Left colon (tissue), 2 donors: ENCODE data around the gene PLCB4. TPM values are rescaled to one million over a fixed set of nuclear protein-coding genes. Genes with fewer than 3 reads are reported as not detected.

Experiments used
- ATAC-seq: fragments of 200-7000 bp; cut with Tn5 transposase; one replicate; pipeline ENCODE4 v1.9.1; 2020; ENCODE audit warnings: mild to moderate bottlenecking, moderate library complexity
- DNase-seq, 2 donors: peaks; one replicate each; pipeline ENCODE4 v3.0.0-alpha.2; 2020
- intact Hi-C, 2 donors: fragments of 100-400 bp; cut with DNase I in 1 of 2; cut with micrococcal nuclease in 1 of 2; formaldehyde crosslinking; loops; one replicate each; pipeline versions ENCODE4 v1.11.2 to v1.14.0; 2022; cut with DNase I, micrococcal nuclease
- total RNA-seq, 2 donors: library from RNA; stranded (reverse); fragmentation: NEBNext Ultra II Directional; extraction: Animal tissue kit (Norgen Biotek cat#: 25700); gene quantifications; one replicate each; pipeline ENCODE4 v1.2.1, GENCODE V29; 2021
- donor health status: DM: no; HTN: no; CAD: no.
- donor health status: DM: yes; HTN: yes; CAD: no.

The PLCB4 gene
- total RNA-seq, 2 donors from 2014 or later, result 45.3 to 58.2 TPM

GRCh38 chr20:9154464-9155024 is 85.7 kb downstream of the PLCB4 start:
- DNase-seq, result no peak
- no peak for ATAC-seq
- intact Hi-C loops, result no loop called here

- no peak for ATAC-seq
- intact Hi-C loops, result no loop called here
These were observed 87.8 kb downstream of the PLCB4 start for GRCh38 chr20:9156529-9157280.

GRCh38 chr20:9160331-9160730 is 91.4 kb downstream of the PLCB4 start:
- no peak for ATAC-seq

More at GRCh38 chr20:9156529-9157280, 87.8 kb downstream of the PLCB4 start:
- no peak for DNase-seq

GRCh38 chr20:9160757-9161156 is 91.9 kb downstream of the PLCB4 start:
- ATAC-seq (no peak), DNase-seq (no peak)
- intact Hi-C loops, result no loop called here

More at GRCh38 chr20:9160331-9160730, 91.4 kb downstream of the PLCB4 start:
- DNase-seq, result no peak
- intact Hi-C loops, result no loop called here

- ATAC-seq, result peak; percentile 46
- DNase-seq, result no peak
- intact Hi-C loops, result no loop called here
These were observed 92.4 kb downstream of the PLCB4 start for GRCh38 chr20:9161311-9161710.

- ATAC-seq, result no peak
- DNase-seq, result no peak
- intact Hi-C loops, result no loop called here
These were observed 94.4 kb downstream of the PLCB4 start for GRCh38 chr20:9163251-9163650.

GRCh38 chr20:9163995-9164394 is 95.1 kb downstream of the PLCB4 start:
- no peak for ATAC-seq
- intact Hi-C loops, result no loop called here
- DNase-seq, result no peak

- ATAC-seq, result no peak
- intact Hi-C loops, result no loop called here
- DNase-seq, result no peak
These were observed 96.4 kb downstream of the PLCB4 start for GRCh38 chr20:9165261-9165660.

- DNase-seq, result no peak
- intact Hi-C loops, result no loop called here
- ATAC-seq, result peak; percentile 54
These were observed 97.4 kb downstream of the PLCB4 start for GRCh38 chr20:9166153-9166780.

GRCh38 chr20:9169409-9169808 is 100.5 kb downstream of the PLCB4 start:
- ATAC-seq, result no peak
- intact Hi-C loops, result no loop called here
- DNase-seq, result no peak

- no peak for ATAC-seq
- intact Hi-C loops, result no loop called here
- no peak for DNase-seq
These were observed 104.0 kb downstream of the PLCB4 start for GRCh38 chr20:9172851-9173250.

- no peak for DNase-seq
- intact Hi-C loops, result no loop called here
- ATAC-seq, result no peak
These were observed 108.4 kb downstream of the PLCB4 start for GRCh38 chr20:9177278-9177677.

- intact Hi-C loops, result no loop called here
- DNase-seq, result no peak
- ATAC-seq, result peak; percentile 33
These were observed 110.4 kb downstream of the PLCB4 start for GRCh38 chr20:9179193-9179802.

GRCh38 chr20:9179867-9180266 is 111.0 kb downstream of the PLCB4 start:
- intact Hi-C loops, result no loop called here
- no peak for ATAC-seq
- DNase-seq, result no peak

GRCh38 chr20:9180481-9181257 is 111.8 kb downstream of the PLCB4 start:
- ATAC-seq (no peak), DNase-seq (no peak)
- intact Hi-C loops, result no loop called here

- intact Hi-C loops, result no loop called here
- DNase-seq (no peak), ATAC-seq (no peak)
These were observed 116.6 kb downstream of the PLCB4 start for GRCh38 chr20:9185511-9185910.

- DNase-seq (no peak), ATAC-seq (no peak)
- intact Hi-C loops, result no loop called here
These were observed 117.5 kb downstream of the PLCB4 start for GRCh38 chr20:9186396-9186795.

- ATAC-seq (no peak), DNase-seq (no peak)
- intact Hi-C loops, result no loop called here
These were observed 126.1 kb downstream of the PLCB4 start for GRCh38 chr20:9195031-9195430.

GRCh38 chr20:9196110-9196509 is 127.2 kb downstream of the PLCB4 start:
- DNase-seq (no peak), ATAC-seq (no peak)
- intact Hi-C loops, result no loop called here
